ENCODE measurements around the gene TMEM100.

Gene TMEM100

DNA sequence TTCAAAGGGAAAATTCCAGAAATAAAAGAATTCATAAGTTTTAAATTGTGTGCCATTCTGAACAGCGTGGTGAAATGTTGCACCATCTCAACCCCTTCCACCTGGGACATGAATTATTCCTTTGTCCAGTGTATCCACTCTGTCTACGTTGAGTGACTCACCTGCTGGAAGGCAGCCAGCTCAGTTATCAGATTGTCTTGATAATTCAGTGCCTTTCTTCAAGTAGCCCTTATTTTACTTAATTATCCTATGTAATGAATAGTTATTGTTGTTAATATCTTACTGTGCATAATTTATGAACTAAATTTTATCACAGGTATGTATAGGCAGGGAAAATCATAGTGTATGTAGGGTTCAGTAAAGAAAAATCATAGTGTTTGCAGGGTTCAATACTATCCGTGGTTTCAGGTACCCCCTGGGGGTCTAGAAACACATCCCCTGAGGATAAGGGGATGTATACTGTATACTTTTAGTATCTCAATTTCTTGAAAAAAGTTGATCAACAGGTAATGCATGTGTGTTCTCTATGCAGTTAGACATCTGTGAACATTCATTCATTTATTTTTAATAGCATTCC is 20.5 kb upstream of the TMEM100 start:
- peak; percentile 79 for DNase-seq (ENCODE audit: low spot score)

DNA sequence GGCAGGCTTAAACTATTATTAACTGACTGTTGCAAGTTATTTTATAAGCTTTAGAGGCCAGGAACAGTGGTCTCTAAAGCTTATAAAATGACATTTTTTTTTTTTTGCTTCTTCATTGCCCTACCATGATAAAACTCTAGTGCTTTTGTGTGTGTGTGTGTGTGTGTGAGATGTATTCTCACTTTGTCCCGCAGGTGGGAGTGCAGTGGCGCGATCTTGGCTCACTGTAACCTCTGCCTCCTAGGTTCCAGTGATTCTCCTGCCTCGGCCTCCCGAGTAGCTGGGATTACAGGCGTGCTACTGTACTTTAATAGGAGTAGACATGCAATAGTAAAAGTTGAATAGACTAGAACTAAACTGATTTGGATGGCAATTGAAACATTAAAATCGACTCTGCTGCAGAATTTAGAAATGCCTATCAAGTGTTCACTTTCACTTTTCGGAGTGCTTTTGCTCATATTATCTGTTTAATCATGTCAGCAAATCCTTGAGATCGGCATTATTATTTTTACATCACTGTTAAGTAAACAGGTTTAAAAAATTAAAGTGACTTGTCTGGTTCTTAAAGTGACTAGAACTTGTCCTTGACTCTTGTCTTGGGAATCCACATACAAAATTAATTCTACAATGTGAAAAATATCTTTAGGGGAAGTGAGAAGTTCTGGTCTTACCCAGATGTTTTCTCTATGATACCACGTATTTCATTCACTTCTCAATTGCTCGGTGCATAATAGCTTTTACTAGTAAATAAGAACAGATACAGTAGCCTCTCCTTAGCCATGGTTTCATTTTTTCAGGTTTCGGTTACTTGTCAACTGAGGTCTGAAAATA is 19.8 kb upstream of the TMEM100 start:
- DNase-seq (ENCODE audit: low spot score), result no peak

DNA sequence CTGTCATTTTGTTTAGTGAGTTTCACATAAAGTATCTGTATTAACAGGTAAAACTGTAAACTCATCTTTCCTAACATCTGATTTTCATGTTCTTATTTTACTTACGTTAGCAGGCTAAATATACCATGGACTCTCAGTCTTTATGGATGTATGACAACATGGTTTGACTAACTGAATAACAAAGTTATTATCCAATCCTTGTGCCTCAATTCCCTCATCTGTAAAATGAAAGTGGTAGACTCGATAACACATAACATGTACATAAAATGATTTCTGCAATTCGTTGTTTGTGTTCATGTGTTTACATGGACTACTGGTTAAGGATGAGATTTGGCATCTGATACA is 18.7 kb upstream of the TMEM100 start:
- DNase-seq (ENCODE audit: low spot score), result no peak

DNA sequence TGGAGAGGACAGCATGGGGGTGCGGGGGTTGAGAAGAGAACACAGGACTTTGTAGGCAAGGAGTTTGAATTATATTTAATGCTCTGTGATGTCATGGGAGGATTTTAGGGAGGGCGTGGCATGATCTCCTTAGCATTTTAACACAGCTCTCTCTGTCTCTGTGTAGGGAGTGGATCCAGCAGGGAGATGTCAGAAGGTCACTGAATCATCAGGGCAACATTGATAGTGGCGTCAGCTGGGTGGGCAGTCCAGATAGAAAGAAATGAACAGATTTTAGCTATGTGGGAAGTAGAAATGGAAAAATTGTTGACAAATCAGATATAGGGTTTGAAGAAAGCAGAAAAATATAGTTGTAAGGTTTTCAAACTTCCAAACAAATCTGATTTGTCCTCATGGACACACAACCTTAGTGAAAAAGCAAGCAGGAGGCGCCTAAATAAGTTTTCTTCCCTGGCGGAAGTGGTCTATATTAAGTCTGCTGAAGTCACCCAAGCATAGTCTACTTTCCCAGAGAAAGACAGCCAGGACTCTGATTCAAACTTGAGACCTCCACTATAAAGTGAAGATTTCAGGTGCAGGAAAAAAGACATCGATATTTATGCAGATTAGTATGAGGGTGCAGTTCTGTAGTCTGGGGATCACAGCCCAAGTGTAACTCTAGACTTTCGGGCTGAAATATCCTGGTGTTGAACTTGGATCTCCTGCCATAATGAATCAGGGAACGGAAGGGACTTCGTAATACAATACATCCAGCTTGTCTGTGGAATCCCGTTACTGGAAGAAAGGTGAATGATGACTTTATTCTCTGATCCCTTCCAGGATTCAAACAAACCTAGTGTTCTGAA is 18.1 kb upstream of the TMEM100 start:
- DNase-seq (ENCODE audit: low spot score), result no peak

DNA sequence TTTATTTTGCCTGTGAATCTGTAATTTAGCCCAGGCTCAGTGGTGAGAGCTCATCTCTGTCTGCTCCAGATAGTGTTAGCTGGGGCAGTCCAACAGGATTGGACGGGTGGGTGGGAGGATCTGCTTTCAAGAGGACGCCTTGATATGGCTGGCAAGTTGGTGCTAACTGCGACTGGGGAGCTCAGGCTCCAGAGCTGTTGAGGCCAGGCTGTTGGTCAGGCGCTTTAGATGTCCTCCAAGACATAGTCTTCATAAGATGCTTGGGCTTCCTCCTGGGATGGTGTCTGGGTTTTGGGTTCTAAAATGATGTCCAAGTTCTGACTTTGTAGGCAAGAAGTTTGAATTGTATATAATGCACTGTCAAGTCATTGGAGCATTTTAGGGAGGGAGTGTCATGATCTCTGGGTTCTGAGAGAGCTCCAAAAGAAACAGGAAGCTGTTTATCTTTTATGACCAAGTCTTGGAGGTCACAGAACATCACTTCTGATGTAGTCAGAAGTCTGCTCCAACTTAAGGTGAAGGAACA is 15.4 kb upstream of the TMEM100 start:
- DNase-seq (ENCODE audit: low spot score), result no peak

DNA sequence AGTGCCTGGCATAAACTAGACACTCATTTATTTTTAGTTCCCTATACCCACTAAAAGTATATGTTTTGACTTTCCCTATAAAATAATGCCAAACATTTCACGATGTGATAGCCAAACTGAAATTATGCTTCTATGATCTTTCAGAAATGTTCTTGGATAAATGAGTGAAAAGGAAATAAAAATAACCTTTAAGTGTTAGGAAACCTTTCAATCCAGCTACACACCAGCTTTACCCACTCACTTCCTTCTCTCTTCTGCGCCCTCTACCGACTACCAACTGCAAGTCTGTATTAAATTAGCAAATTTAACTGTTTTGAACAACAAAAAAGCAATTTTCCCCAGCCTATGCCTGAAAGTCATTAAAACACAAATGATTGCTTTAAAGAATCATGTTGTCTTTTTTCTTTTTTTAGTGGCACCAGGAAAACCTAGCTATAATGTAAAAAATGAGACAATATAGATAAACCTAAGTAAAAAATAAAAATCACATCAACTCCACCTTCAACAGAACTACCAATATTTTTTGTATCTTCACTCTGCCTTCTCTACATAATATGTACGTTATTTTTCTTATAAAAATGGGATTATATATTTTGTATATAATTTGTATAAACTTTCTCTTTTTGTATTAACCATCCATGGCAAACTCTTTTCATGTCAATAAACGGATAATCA is 13.2 kb upstream of the TMEM100 start:
- peak; percentile 51 for DNase-seq (ENCODE audit: low spot score)

DNA sequence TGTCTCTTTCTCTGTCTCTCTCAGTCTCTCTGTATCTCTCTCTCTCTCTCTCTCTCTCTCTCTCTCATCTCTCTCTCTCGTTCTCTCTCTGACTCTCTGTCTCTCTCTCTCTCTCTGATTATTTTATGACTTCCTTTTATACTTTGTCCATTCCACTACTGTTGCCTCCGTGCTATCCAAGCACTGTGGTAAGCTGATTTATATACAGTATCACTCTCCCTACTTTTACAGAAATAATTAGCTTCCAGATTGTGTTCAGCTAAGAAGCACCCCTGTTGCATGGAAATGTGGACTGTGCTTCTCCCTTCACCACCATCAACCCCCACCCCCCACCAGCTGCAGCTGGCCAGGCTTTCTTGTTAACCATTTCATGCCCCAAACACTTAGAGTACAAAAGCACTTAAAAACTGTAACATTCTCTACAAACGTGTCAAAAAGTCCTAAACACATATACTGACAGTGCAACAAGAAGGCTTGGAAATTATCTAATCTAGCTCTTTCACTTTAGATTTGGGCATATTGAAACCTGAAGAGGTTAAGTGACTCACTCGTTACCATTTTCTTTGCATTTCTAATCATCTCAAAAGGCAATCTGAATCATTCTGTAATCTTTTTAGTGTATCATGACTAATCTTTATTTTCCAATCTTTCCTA is 11.6 kb upstream of the TMEM100 start:
- no peak for DNase-seq (ENCODE audit: low spot score)

DNA sequence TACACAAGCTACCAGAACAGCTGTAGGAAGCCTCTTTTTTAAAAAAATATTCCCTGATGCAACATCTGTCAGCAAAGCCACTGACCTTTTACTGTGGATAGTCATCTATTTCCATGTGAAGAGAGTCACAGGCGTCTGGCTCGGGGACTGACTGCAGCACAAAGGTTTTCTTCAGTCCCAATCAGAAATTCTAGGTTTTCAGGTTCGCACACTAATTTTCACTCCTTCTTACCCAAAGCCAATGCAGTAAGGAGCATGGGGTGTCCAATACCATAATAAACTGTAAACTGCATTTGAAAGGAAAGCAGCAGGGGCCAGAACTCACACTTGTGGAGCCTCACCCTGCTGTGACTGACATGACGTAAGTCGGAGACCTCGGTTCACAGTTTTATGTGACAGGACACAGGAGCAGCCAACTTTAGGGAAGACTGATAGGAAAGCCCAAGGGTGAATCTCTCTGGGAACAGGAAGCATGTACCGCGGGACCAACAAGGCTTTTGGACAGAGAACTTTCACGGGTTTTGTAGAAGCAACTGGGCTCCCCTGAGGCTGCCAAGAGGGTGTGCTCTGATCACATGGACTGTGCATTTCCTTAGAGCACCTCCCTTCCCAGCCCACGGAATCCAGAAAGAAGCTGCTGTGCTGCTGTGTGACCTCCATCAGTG is 9.1 kb upstream of the TMEM100 start:
- DNase-seq (ENCODE audit: low spot score), result no peak

DNA sequence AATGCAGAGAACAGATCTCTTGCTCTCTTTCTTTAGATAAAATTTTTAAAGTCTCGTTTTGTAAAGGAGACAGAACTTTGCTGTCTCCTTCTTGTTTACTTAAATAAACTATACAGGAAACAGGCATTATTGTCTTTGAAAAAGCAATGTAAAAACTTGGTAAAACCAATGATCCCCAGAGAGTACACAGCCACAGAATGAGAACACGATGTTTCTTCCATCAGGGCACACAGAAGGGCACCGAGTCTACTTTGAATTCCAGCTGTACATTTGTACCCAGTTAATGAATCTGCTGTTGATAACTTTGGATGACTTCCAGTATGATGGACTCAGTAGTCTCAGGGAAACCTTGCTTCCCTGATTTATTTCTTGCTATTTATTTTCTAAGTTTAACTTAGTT is 8.1 kb upstream of the TMEM100 start:
- DNase-seq (ENCODE audit: low spot score), result no peak

DNA sequence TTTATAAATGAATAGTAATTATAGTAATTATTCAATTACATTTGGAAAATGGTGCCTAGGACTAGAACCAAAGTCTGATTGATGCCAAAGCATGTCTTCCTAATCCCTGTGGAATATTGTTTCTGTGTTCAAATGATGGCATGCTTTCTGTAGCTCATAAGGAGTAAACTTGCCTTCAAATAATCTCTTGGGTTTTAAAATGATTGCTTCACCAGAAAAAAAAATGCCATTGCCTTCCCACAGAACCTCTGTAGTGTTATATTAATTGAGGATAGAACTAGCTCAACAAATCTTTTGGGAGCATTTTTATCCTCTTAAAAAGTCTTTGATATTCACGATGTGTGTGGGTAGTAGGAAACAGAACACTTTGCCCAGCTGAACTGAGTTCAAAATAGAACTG is 7.7 kb upstream of the TMEM100 start:
- no peak for DNase-seq (ENCODE audit: low spot score)

DNA sequence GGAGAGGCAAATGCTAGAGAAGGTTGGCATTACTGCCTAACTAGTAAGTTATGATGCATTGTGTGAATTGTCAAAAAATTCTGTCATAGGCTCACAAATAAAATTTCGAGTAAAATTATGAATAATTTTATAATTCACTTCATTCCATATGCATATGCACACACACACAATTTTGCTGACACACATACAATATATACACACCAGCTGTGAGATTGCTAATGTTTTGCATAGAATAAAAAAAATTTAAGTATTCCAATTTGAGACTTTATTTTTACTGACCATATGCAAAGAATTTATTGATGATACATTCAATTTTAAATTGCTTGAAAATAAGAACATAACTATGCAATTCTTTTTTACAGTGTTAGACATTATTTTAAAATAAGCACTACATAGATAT is 6.8 kb upstream of the TMEM100 start:
- DNase-seq (ENCODE audit: low spot score), result no peak

DNA sequence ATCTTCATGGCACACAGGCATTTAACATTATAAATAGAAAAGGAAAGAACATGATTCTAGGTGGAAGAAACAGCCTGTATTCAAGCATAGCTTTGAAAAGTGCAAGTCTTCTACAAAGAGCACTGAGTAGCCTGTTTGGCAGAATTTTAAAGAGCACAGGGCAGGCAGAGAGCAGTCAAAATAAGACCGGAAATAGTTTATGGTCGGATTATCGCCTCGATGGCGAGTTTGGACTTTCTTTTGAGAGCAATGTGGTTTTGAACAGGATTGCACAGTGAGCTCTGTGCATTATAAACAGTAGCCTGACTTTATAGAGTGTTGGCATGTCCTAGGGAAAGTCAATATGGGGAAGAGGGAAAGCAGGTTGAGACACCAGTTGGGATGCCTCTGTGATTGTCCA is 6.2 kb upstream of the TMEM100 start:
- DNase-seq (ENCODE audit: low spot score), result no peak

DNA sequence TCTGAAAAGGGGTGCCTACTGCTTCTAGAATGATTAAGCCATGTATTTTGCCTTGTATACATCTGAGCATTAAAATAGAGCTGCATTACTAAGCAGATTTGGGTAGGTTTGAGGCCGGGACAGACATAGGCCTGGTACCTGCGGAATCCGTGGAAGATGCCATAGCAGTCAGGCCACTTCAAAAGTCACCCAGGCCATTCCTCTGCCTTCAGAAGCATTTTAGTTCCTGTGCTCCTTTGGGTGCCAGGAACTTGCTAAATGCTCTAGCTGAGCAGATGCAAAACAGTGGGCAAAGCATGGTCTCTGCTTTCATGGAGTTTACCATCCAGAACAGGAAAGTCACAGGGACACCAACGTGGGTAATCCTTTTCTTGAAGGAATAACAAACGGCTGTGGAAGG is 5.7 kb upstream of the TMEM100 start:
- no peak for DNase-seq (ENCODE audit: low spot score)

DNA sequence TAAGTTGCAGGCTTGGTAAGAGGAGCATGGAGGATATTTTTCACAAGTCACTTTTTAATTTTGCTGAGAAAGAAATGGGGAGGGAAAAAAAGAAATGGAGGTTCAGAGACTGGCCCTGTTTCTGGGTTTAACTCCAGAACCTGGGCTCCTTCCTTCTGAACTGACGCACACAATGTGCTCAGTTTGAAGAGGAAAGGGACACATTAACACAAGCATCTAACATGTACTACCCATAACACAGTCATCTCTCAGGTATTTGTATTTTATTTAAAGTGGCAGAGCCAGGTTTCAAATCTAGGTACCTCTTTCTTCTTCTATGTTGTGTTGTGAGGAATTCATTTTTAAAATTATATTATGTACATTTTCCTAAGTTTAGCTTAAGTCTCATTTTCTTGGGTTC is 5.3 kb upstream of the TMEM100 start:
- peak; percentile 28 for DNase-seq (ENCODE audit: low spot score)

DNA sequence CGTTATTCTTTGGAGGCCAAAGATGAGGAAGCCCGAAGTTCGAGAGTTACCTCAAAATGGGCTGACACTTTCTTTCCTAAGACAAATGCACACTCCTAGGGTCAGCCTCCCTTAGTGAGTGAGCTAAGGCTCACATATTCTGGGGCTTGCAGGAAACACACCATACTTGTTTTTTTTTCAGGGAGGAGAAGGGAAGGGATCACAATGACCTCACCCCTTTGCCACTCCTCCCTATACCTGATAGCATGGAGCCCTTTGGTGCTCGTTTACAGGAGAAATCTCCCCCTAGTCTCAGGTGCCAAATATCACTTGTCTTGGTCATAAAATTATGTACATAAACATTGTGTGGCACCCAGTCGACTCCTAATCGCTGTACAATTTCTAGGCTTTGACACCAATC is 4.6 kb upstream of the TMEM100 start:
- DNase-seq (ENCODE audit: low spot score), result no peak

DNA sequence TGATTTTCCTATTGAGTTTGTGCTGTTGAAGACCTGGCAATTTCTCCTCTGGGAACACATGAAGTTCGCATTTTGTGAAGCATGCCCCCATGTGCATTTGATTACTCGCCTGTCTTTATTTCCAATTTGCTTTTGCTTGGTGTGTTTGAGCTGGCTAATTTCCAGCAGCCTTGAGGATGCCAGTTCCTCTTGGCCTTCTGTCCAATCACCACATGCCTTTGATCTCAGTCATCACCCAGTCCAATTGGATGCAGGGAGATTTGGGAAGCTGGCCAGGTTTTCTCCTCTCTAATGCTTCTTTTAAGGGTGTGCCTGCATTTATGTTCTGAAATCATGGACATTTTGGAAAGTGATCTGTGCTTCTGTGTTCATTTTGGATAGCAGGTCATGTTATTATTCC is 3.8 kb upstream of the TMEM100 start:
- DNase-seq (ENCODE audit: low spot score), result peak; percentile 77

DNA sequence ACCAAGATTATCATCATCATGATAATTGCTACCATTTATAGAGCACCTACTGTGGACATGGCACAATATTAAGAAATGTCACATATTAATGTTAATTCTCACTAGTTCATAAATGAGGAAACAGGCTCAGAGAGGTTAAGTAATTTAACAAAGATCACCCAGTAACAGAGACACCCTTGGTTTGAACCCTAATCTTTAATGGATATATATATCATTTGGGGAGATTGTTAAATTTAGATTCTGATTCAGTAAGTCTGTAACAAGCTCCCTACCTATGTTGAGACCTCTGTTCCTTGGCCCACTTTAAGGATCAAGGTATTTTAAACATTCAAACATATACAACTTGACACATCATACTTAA is 804 bp upstream of the TMEM100 start:
- DNase-seq (ENCODE audit: low spot score), result no peak

DNA sequence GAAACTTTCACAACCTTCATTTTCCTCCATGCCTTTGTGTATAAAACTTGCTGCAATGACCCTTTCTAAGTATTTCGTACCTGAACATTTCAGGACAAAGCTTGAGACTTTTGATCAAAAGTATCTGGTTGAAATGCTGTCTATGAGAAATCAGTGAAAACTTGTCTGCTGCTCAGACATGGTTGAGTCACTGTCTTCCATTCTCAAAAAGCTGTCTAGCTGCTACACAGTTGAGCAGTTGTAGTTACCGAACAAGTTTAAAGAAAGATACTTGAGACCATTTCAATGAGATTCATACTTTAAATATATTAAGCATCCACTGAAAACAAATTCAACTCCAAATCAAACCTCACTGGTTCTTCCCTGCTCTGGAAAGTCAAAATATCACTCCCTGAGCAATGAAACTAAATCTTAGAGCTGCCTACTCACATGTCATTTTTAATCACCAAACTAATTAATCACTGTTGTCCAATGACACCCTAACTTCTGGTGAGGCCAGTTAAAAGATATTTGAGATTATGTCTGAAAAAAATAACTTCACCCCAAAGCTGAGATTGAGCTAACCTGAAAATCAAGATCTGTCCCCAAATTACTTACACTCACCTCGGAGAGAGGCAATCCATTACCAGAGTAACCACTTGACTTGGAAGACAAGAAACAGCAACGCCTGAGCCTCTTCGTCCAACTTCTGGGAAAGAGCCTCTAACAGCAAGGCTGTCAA is 488 bp downstream of the TMEM100 start:
- no peak for DNase-seq (ENCODE audit: low spot score)

DNA sequence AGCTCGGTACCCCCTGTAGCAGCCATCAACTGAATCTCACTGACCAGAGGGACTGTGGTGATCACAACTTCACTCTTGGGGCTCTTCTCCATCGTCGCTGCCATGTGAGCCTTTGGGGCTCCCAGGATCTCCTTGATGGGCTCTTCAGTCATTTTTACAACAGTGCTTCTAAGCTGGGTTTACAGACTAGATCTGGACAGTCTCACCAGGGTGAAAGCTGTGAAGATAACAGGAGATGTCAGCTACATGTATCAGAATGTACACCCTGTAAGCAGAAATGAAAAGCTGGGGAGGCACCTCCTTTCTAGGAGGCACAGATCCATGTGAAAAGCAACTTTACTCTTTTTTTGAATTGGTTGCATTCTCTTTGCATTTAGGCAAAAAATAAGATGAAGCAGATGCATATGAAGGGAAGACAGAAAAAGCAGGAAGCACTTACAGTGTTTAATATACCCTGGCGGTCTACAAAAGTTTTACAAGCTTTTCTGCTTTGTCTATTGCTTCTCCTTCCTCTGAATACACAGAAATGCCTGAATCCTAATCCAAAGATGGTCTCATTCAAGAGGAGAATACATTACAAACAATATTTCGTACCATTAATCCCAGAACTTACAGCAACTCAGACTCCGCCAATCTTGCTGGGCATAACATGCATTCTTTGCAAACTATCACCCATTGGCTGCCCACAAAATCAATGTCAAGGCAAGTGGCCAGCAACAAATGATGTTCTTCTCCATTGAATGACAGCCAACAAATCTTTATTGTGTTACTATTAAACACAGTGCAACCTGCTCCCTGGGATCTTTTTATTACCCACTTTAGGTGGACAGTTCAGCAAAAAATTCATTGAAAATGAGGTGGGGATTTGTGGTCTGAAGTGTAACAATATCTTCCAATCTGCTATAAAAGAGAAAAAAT is 1.5 kb downstream of the TMEM100 start:
- no peak for DNase-seq (ENCODE audit: low spot score)

All from kidney tubule cell (primary cell).